Activated CD4-positive, alpha-beta T cell treated with anti-CD3 and anti-CD28 coated beads, Interleukin-2, Interleukin-6, amounts not matched to agents 100 ng/mL and 50 ng/mL, durations not matched to agents 16 hours and 8 hours (primary cell): ENCODE results near the gene STARD13.

Experiments
- DNase-seq: peaks from one replicate; pipeline ENCODE4 v3.0.0-alpha.2; 2020

Gene STARD13

GRCh38 chr13:33139184-33139583 is 146.4 kb downstream of the STARD13 start:
- no peak for DNase-seq

- DNase-seq = no peak
Observed at GRCh38 chr13:33138441-33138840, 147.1 kb downstream of the STARD13 start.

GRCh38 chr13:33137721-33138120 is 147.8 kb downstream of the STARD13 start:
- no peak for DNase-seq

GRCh38 chr13:33135097-33135496 is 150.5 kb downstream of the STARD13 start:
- no peak for DNase-seq

GRCh38 chr13:33134213-33134612 is 151.3 kb downstream of the STARD13 start:
- no peak for DNase-seq

- no peak for DNase-seq
Observed at GRCh38 chr13:33132644-33133440, 152.7 kb downstream of the STARD13 start.

GRCh38 chr13:33129886-33130285 is 155.7 kb downstream of the STARD13 start:
- no peak for DNase-seq

GRCh38 chr13:33129094-33129832 is 156.3 kb downstream of the STARD13 start:
- no peak for DNase-seq

- no peak for DNase-seq
Observed at GRCh38 chr13:33128134-33128533, 157.4 kb downstream of the STARD13 start.

- DNase-seq = no peak
Observed at GRCh38 chr13:33127009-33127551, 158.5 kb downstream of the STARD13 start.

GRCh38 chr13:33125821-33126570 is 159.6 kb downstream of the STARD13 start:
- DNase-seq = no peak

GRCh38 chr13:33123066-33123859 is 162.3 kb downstream of the STARD13 start:
- no peak for DNase-seq

- no peak for DNase-seq
Observed at GRCh38 chr13:33119856-33120543, 165.6 kb downstream of the STARD13 start.

GRCh38 chr13:33119022-33119781 is 166.4 kb downstream of the STARD13 start:
- DNase-seq = no peak

GRCh38 chr13:33116321-33117010 is 169.1 kb downstream of the STARD13 start:
- DNase-seq = no peak

GRCh38 chr13:33115274-33115673 is 170.3 kb downstream of the STARD13 start:
- no peak for DNase-seq

GRCh38 chr13:33114146-33114545 is 171.4 kb downstream of the STARD13 start:
- DNase-seq = no peak

- no peak for DNase-seq
Observed at GRCh38 chr13:33112766-33113165, 172.8 kb downstream of the STARD13 start.

- no peak for DNase-seq
Observed at GRCh38 chr13:33111414-33112110, 174.0 kb downstream of the STARD13 start.
